HUES48 (cell line): ENCODE data around the gene UCHL1.
"Not testable (repeated sequence)": the region's sequence is repeated elsewhere in the genome, so short reads cannot be mapped to it uniquely, and the experiment has no call there.

Experiments used
- H3K27ac ChIP-seq: one replicate; pipeline ENCODE4 v1.7.0; 2013; ENCODE audit warnings: low read depth, low read length, inconsistent platforms
- H3K27me3 ChIP-seq: 2 replicates; pipeline ENCODE4 v1.6.1; 2013; ENCODE audit warnings: mild to moderate bottlenecking, low read length; ENCODE audit not compliant: control insufficient read depth, insufficient read depth
- H3K36me3 ChIP-seq: 2 replicates; pipeline ENCODE4 v1.6.1; 2013; ENCODE audit warnings: low read length; ENCODE audit not compliant: control insufficient read depth, insufficient read depth
- H3K4me1 ChIP-seq: 2 replicates; pipeline ENCODE4 v1.6.1; 2013; ENCODE audit warnings: mild to moderate bottlenecking, low read length; ENCODE audit not compliant: control insufficient read depth, insufficient read depth
- H3K4me3 ChIP-seq: 2 replicates; pipeline ENCODE4 v1.5.1; 2013; ENCODE audit warnings: mild to moderate bottlenecking, low read depth, low read length
- H3K9ac ChIP-seq: 2 replicates; pipeline ENCODE4 v1.6.1; 2013; ENCODE audit warnings: mild to moderate bottlenecking, low read depth, low read length, moderate library complexity
- H3K9me3 ChIP-seq: 2 replicates; pipeline ENCODE4 v1.6.1; 2013; ENCODE audit warnings: low read length; ENCODE audit not compliant: control insufficient read depth, insufficient read depth

Gene UCHL1

DNA sequence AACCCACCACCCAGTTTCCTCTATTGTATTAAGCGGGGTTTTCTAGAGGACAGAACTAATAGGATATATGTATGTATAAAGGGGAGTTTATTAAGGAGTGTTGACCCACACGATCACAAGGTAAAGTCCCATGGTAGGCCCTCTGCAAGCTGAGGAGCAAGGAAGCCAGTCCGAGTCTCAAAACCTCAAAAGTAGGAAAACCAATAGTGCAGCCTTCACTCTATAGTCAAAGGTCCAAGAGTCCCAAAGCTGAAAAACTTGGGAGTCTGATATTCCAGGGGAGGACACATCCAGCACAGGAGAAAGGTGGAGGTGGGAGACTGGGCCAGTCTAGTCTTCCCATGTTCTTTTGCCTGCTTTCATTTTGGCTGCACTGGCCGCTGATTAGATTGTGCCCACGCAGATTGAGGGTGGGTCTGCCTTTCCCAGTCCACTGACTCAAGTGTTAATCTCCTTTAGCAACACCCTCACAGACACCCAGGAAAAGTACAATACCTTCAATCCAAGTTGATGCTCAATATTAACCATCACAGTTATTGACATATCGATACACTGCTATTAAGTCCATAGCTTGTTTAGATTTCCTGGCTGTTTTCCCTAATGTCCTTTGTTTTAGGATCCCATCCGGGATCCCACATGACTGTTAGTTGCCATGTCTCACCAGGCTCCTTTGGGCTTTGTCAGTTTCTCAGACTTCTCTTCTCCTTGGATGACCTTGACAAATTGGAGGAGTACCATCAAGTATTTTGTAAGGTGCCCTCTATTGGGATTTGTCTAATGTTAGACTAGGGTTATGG lies 12.2 kb downstream of the UCHL1 start:
- no peaks in the 10 kb centered on the region for H3K9me3 ChIP-seq
- H3K27me3 ChIP-seq = no peaks in the 10 kb centered on the region
- no peak overlapping the region for H3K4me3 ChIP-seq
- H3K9ac ChIP-seq = no peak overlapping the region
- H3K36me3 ChIP-seq = peaks cover 58% of the 10 kb centered on the region
- peak overlapping the region; percentile 18 for H3K27ac ChIP-seq
- H3K4me1 ChIP-seq = no peaks in the 10 kb centered on the region

- H3K27me3 ChIP-seq = no peaks in the 10 kb centered on the region
- peak overlapping the region; percentile 18 for H3K27ac ChIP-seq
- H3K4me3 ChIP-seq = no peak overlapping the region
- H3K4me1 ChIP-seq = no peaks in the 10 kb centered on the region
- H3K9ac ChIP-seq = no peak overlapping the region
- H3K9me3 ChIP-seq = no peaks in the 10 kb centered on the region
- H3K36me3 ChIP-seq = peaks cover 50% of the 10 kb centered on the region
Measured at GRCh38 chr4:41269682-41270081, 13.0 kb downstream of the UCHL1 start.

DNA sequence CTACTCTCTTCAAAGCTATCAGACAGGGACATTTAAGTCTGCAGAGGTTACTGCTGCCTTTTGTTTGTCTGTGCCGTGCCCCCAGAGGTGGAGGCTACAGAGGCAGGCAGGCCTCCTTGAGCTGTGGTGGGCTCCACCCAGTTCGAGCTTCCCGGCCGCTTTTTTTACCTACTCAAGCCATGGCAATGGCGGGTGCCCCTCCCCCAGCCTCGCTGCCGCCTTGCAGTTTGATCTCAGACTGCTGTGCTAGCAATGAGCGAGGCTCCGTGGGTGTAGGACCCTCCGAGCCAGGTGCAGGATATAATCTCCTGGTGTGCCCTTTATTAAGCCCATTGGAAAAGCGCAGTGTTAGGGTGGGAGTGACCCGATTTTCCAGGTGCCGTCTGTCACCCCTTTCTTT lies 19.2 kb downstream of the UCHL1 start:
- H3K9me3 ChIP-seq, H3K4me1 ChIP-seq, H3K9ac ChIP-seq, H3K27me3 ChIP-seq, H3K4me3 ChIP-seq, H3K27ac ChIP-seq, H3K36me3 ChIP-seq: not testable (repeated sequence)

DNA sequence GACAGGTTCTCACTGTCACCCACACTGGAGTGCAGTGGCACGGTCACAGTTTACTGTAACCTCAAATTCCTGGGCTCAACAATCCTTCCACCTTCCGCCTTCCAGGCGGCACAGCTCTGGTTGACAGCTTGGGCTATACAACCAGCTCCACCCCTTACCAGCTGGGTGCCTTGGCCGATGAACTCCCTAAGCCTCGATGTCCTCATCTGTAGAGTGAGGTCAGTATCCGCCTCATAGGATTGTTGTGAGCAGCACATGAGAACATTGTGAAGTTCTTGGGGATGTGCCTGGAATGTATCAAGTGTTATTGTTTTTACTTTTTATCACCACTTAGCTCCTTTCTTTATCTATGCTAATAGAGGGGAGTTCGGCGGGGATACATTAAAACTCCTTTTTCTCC lies 23.3 kb downstream of the UCHL1 start:
- H3K4me3 ChIP-seq = no peak overlapping the region
- H3K36me3 ChIP-seq = no peaks in the 10 kb centered on the region
- no peaks in the 10 kb centered on the region for H3K4me1 ChIP-seq
- no peaks in the 10 kb centered on the region for H3K27me3 ChIP-seq
- no peak overlapping the region for H3K27ac ChIP-seq
- H3K9me3 ChIP-seq = 0 out of 2 replicates have a peak, but pooled peaks cover 2% of the 10 kb centered on the region
- H3K9ac ChIP-seq = no peak overlapping the region

- H3K4me1 ChIP-seq = no peaks in the 10 kb centered on the region
- no peak overlapping the region for H3K4me3 ChIP-seq
- H3K27me3 ChIP-seq = no peaks in the 10 kb centered on the region
Measured at GRCh38 chr4:41281038-41281634, 24.4 kb downstream of the UCHL1 start.

DNA sequence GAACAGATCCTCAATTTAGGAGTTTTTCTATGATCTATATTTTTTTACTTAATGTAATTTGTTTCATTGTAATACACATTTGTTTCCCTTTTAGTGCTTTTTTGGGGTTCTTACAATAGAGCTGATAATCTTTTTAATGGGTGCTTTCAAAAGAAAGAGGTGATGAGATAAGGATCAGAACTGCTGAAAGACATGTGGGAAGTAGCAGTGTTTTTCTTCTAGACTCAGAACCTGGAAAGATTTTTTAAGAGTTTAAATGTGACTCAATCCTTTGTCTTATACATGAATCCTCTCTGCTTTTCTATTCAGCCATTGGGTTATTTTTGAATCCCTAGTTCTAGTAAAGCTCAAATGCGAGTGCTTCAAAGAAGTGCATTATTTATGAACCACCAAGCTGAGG lies 25.6 kb downstream of the UCHL1 start:
- H3K27me3 ChIP-seq = no peaks in the 10 kb centered on the region
- H3K9ac ChIP-seq = no peak overlapping the region
- H3K36me3 ChIP-seq = no peaks in the 10 kb centered on the region
- 0 out of 2 replicates have a peak, but pooled peaks cover under 1% of the 10 kb centered on the region for H3K9me3 ChIP-seq
- H3K4me1 ChIP-seq = no peaks in the 10 kb centered on the region
- no peak overlapping the region for H3K27ac ChIP-seq
- H3K4me3 ChIP-seq = no peak overlapping the region

More at GRCh38 chr4:41281038-41281634, 24.4 kb downstream of the UCHL1 start:
- H3K9ac ChIP-seq = no peak overlapping the region
- H3K27ac ChIP-seq = no peak overlapping the region
- 0 out of 2 replicates have a peak, but pooled peaks cover 2% of the 10 kb centered on the region for H3K9me3 ChIP-seq
- H3K36me3 ChIP-seq = no peaks in the 10 kb centered on the region

DNA sequence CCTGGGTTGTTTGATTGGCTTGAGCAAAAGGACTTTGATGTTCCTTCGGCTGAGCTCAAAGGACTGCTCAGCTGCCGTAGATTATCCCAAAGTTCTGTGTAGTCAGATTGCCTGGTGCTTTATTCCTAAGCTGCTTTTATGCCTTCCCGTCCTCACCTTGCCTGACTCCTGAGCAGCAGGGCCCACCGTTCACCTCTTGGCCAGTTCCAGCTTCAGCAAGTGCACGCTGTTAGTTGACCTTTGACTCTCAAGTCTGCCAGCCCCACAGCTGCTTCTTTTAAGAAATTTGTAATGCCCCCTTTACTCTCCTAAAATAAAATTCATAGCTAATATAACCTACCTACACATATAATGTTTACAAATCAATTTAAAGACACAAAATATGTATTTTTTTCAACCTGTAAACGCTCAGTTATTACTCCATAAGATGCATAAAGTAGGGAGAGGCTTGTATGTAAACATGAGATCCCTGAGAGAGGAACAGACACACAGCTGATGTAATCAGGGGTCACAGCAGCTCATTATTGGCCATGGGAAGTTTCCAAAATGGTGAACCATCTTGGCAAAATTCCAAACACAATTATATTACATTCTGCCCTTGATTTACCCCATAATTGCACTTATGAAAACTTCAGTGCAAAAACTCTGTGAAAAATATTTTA lies 28.6 kb downstream of the UCHL1 start:
- Histone ChIP-seq H3K4me3 (no peak overlapping the region), H3K4me1 (no peaks in the 10 kb centered on the region), H3K27me3 (no peaks in the 10 kb centered on the region), H3K27ac (no peak overlapping the region), H3K9ac (no peak overlapping the region), H3K9me3 (peaks cover 9% of the 10 kb centered on the region; the same call in 1 of the 2 replicates), H3K36me3 (no peaks in the 10 kb centered on the region)

- no peak overlapping the region for H3K9ac ChIP-seq
- no peaks in the 10 kb centered on the region for H3K27me3 ChIP-seq
- peaks cover 9% of the 10 kb centered on the region; the same call in 1 of the 2 replicates for H3K9me3 ChIP-seq
- H3K36me3 ChIP-seq = no peaks in the 10 kb centered on the region
- H3K27ac ChIP-seq = no peak overlapping the region
- no peaks in the 10 kb centered on the region for H3K4me1 ChIP-seq
- H3K4me3 ChIP-seq = no peak overlapping the region
Measured at GRCh38 chr4:41285864-41286235, 29.1 kb downstream of the UCHL1 start.

DNA sequence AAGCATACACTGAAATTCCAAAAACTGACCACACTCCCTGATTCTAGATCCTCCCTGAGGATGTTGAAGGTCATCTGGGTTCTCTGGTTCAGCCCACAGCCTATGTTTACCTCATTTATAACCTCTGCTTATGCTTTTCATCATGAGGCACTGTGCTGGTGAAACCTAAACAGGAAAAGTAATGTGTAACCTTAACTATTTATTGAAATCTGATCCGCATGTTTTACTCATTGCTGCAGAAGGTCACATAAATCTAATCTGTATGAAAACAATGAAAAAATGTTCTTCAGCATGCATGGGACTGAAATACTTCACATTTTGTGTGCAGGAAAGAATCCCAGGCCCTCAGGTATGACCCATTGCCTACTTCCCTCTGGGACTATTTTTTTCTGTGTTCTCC lies 30.3 kb downstream of the UCHL1 start:
- Histone ChIP-seq H3K27me3 (no peaks in the 10 kb centered on the region), H3K9ac (no peak overlapping the region), H3K27ac (no peak overlapping the region), H3K4me1 (no peaks in the 10 kb centered on the region), H3K9me3 (peaks cover 9% of the 10 kb centered on the region; the same call in 1 of the 2 replicates), H3K4me3 (no peak overlapping the region), H3K36me3 (no peaks in the 10 kb centered on the region)

DNA sequence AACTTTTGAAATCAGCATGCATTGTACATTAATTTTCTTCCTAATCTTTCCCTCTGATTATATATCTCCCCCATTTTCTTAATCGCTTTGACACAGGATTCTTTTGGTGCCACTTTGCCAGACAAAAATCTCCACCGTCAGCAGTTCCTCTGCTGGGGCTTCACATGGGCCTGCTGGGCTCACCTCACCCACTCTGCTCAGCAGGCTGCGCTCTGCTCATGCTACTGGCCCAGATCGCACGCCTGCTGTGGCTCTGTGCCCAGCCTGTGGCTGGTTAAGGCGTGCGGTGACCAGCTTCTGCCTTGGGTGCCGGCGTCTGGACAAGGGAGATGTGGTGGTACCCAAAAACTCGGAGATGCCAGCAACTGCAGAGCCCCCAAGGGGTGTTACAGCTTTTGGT lies 31.1 kb downstream of the UCHL1 start:
- H3K27ac ChIP-seq = no peak overlapping the region
- peaks cover 9% of the 10 kb centered on the region; the same call in 1 of the 2 replicates for H3K9me3 ChIP-seq
- no peak overlapping the region for H3K9ac ChIP-seq

GRCh38 chr4:41288254-41288653 lies 31.5 kb downstream of the UCHL1 start:
- no peaks in the 10 kb centered on the region for H3K27me3 ChIP-seq
- H3K4me3 ChIP-seq = no peak overlapping the region
- H3K9me3 ChIP-seq = peaks cover 9% of the 10 kb centered on the region; the same call in 1 of the 2 replicates
- H3K9ac ChIP-seq = no peak overlapping the region
- no peaks in the 10 kb centered on the region for H3K4me1 ChIP-seq
- no peak overlapping the region for H3K27ac ChIP-seq
- H3K36me3 ChIP-seq = no peaks in the 10 kb centered on the region

More for the DNA sequence above, 31.1 kb downstream of the UCHL1 start:
- no peak overlapping the region for H3K4me3 ChIP-seq
- no peaks in the 10 kb centered on the region for H3K4me1 ChIP-seq
- no peaks in the 10 kb centered on the region for H3K36me3 ChIP-seq
- no peaks in the 10 kb centered on the region for H3K27me3 ChIP-seq
